DOHH2 (cell line): ENCODE measurements around the gene ARHGEF12.

Source experiments
- CTCF ChIP-seq: fragments of 200-600 bp; sonication (generic); IDR thresholded peaks from one replicate; pipeline ENCODE4 v1.5.1; 2014; ENCODE audit warnings: antibody characterized with exemption, mild to moderate bottlenecking, low read depth, low read length; ENCODE audit not compliant: poor library complexity, severe bottlenecking
- EZH2phosphoT487 ChIP-seq: fragments of 200-600 bp; sonication (generic); IDR thresholded peaks from 2 replicates; pipeline ENCODE4 v1.6.1; 2017; ENCODE audit warnings: borderline replicate concordance, mild to moderate bottlenecking, antibody characterized with exemption, low read length, moderate library complexity, mixed read lengths

GRCh38 chr11:120501976-120502755 is 166.0 kb downstream of the ARHGEF12 start:
- TF ChIP-seq CTCF (no peak), EZH2phosphoT487 (no peak)
